Thyroid gland (tissue), 4 donors: Measurements from ENCODE around the gene STRIP2. TPM values are rescaled to one million over a fixed set of nuclear protein-coding genes. Genes with fewer than 3 reads are reported as not detected.
"Not testable (repeated sequence)": the region's sequence is repeated elsewhere in the genome, so short reads cannot be mapped to it uniquely, and the experiment has no call there.

Source experiments
- DNase-seq, 2 donors: peaks; one replicate each; pipeline ENCODE4 v3.0.0-alpha.2; 2019
- H3K27ac ChIP-seq, 3 donors: fragments of 200-600 bp; sonication (generic); 1 replicate in 2 of 3; 2 replicates in 1 of 3; pipeline ENCODE4 v1.5.1; 2016 to 2019; ENCODE audit warnings: mild to moderate bottlenecking in 1 of 3, moderate library complexity in 1 of 3
- H3K27me3 ChIP-seq: fragments of 200-600 bp; sonication (generic); one replicate; pipeline ENCODE4 v1.5.1; 2019
- H3K36me3 ChIP-seq, 2 donors: fragments of 200-600 bp; sonication (generic); one replicate each; pipeline ENCODE4 v1.5.1; 2016 to 2019
- H3K4me1 ChIP-seq, 2 donors: fragments of 200-600 bp; sonication (generic); one replicate each; pipeline ENCODE4 v1.5.1; 2017 to 2019
- H3K4me3 ChIP-seq, 3 donors: fragments of 200-600 bp; sonication (generic); replicated peaks in 1 of 3; 1 replicate in 2 of 3; 2 replicates in 1 of 3; pipeline ENCODE4 v1.5.1; 2016; ENCODE audit warnings: mild to moderate bottlenecking in 1 of 3
- H3K9me3 ChIP-seq: fragments of 200-600 bp; sonication (generic); one replicate; pipeline ENCODE4 v1.5.1; 2017
- POLR2A ChIP-seq, 2 donors: fragments of 450-650 bp; IDR thresholded peaks; one replicate each; pipeline ENCODE4 v1.6.1; 2017; ENCODE audit warnings: antibody characterized with exemption in 2 of 2, mild to moderate bottlenecking in 2 of 2, moderate library complexity in 1 of 2
- WGBS, 2 donors: methylation state at CpG; one replicate each; pipeline ENCODE4 v1.1.5; 2017; 5-methylcytosine and 5-hydroxymethylcytosine counted together
- intact Hi-C: fragments of 100-400 bp; cut with DNase I; formaldehyde crosslinking; loops from one replicate; pipeline ENCODE4 v1.15.1; 2023
- total RNA-seq, 4 donors: library from RNA; depleted of rRNA; stranded (reverse); fragments of >200 nt; gene quantifications; one replicate each; pipeline ENCODE4 v1.2.3, GENCODE V29; 2016
- TF ChIP-seq, protein P1 (sequence below), 6 experiments: fragments of 200-600 bp in 3 of 6; fragments of 450-650 bp in 3 of 6; sonication (generic) in 3 of 6; IDR thresholded peaks; one replicate each; pipeline ENCODE4 v1.5.1; 2016 to 2019; ENCODE audit warnings: antibody characterized with exemption in 6 of 6, mild to moderate bottlenecking in 2 of 6, inconsistent platforms in 1 of 6, moderate library complexity in 1 of 6

STRIP2 gene
- total RNA-seq, 4 donors from 2014 or later = 0.22 to 0.94 (median 0.54) TPM

DNA sequence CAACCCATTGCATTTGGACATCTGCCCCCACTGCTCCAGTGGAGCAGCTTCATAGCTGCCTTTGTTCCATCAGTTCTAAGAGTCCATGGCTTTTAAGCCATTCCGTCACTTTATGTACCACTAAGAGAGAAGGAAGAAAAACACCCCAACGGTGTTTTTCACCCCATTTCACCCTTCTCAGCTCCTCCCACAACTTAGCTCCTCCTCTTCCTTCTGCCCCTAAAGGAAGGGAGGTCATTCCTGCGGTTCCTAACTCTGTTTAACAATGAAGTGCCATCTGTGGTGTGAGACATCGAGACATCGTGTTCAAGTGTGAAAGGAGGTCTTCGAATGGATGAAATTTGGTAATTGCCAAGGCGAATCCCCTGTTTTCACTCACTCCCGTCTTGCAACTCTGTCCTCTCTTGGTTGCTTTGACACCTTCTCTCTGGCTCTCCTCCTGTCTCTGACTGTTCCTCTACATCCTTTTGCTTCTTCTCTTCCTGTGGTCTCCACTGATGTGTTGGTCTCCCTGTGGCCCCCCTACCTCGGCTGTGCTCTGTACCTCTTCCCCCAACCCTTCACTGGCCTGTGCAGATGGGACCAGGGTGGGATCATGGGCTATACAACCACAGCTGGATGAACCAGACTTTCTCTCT lies 91.1 kb downstream of the STRIP2 start:
- H3K9me3 ChIP-seq = no peaks in the 10 kb centered on the region
- DNase-seq = no peak
- H3K4me1 ChIP-seq = no peaks in the 10 kb centered on the region
- TF ChIP-seq POLR2A (IDR thresholded peaks at IDR 0.05) = no peak
- TF ChIP-seq, protein P1, sequence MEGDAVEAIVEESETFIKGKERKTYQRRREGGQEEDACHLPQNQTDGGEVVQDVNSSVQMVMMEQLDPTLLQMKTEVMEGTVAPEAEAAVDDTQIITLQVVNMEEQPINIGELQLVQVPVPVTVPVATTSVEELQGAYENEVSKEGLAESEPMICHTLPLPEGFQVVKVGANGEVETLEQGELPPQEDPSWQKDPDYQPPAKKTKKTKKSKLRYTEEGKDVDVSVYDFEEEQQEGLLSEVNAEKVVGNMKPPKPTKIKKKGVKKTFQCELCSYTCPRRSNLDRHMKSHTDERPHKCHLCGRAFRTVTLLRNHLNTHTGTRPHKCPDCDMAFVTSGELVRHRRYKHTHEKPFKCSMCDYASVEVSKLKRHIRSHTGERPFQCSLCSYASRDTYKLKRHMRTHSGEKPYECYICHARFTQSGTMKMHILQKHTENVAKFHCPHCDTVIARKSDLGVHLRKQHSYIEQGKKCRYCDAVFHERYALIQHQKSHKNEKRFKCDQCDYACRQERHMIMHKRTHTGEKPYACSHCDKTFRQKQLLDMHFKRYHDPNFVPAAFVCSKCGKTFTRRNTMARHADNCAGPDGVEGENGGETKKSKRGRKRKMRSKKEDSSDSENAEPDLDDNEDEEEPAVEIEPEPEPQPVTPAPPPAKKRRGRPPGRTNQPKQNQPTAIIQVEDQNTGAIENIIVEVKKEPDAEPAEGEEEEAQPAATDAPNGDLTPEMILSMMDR (IDR thresholded peaks at IDR 0.05) = no peak
- intact Hi-C loops = no loop called here
- 76 to 81% methylated on average over 9 of the region's 9 CpGs for WGBS, 2 donors
- no peak overlapping the region for H3K4me3 ChIP-seq
- no peaks in the 10 kb centered on the region for H3K27me3 ChIP-seq
- no peak overlapping the region for H3K27ac ChIP-seq
- no peaks in the 10 kb centered on the region for H3K36me3 ChIP-seq

DNA sequence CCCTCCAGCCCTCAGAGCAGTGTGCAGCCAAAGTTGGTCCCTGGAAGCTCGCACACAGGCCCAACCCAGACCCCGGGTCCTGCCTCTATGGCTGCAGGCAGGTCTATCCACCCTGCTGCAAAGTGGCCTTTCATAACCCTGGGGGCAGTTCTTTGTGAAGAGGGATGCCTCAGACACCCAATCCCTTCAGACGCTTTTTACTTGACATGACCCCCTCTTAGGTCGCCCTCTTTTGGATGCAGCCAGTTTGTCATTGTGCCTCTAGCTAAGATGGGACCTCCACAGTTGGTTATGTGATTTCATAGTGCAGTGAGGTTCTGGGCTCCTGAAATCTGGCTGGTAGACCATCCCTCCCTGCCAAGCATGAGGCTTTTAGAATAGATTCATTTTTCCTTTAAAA lies 95.4 kb downstream of the STRIP2 start:
- no peaks in the 10 kb centered on the region for H3K36me3 ChIP-seq
- H3K4me3 ChIP-seq = no peak overlapping the region
- DNase-seq = no peak
- WGBS, 2 donors = 79 to 87% methylated on average over 4 of the region's 4 CpGs
- H3K27ac ChIP-seq = no peak overlapping the region
- intact Hi-C loops = no loop called here
- H3K9me3 ChIP-seq = no peaks in the 10 kb centered on the region
- TF ChIP-seq, protein P1 (IDR thresholded peaks at IDR 0.05) = no peak
- no peak for TF ChIP-seq POLR2A (IDR thresholded peaks at IDR 0.05)
- no peaks in the 10 kb centered on the region for H3K27me3 ChIP-seq
- no peaks in the 10 kb centered on the region for H3K4me1 ChIP-seq

DNA sequence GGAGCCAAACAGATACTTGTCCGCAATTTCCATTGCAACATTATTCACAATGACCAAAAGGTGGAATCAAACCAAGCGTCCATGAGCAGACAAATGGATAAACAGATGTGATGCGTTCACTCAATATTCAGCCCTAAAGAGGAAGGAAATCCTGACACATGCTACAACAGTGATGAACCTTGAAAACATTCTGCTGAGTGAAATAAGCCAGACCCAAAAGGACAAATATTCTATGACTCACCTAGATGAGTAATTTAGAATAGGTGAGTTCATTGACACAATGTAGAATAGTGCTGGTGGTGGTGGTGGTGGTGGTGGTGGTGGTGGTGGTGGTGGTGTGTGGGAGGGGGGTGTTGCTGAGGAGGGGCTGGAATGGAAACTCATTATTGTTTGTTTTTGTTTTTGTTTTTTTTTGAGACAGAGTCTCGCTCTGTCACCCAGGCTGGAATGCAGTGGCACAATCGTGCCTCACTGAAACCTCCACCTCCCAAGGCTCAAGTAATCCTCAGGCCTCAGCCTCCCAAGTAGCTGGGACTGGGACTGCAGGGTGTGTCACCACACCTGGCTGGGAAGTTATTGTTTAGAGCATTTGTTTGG lies 96.7 kb downstream of the STRIP2 start:
- Histone ChIP-seq H3K27me3 (no peaks in the 10 kb centered on the region), H3K36me3 (no peaks in the 10 kb centered on the region), H3K4me3 (no peak overlapping the region), H3K4me1 (no peaks in the 10 kb centered on the region), H3K9me3 (no peaks in the 10 kb centered on the region), H3K27ac (no peak overlapping the region)
- intact Hi-C loops = no loop called here
- DNase-seq = no peak
- TF ChIP-seq, protein P1 (IDR thresholded peaks at IDR 0.05) = no peak
- no peak for TF ChIP-seq POLR2A (IDR thresholded peaks at IDR 0.05)
- WGBS, 2 donors = 74 to 87% methylated on average over 5 of the region's 5 CpGs

DNA sequence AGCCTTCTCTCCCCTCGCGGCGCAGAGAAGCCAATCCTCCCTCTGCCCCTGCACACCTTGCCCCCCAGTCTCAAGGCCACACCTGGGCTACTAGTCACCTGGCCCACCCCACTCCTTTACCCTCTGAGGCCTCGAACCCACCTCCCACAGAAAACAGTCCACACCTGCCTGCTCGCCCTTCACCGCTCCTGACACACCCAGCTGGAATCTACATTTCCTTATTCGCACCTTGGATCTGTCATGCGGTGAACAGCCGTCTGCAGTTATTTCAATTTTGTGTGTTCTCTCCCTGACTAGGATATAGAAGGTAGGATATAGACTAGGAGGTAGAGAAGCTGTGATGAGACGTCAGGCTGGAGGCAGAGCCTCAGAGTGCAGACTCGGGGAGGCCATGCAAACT lies 97.5 kb downstream of the STRIP2 start:
- Histone ChIP-seq H3K9me3 (no peaks in the 10 kb centered on the region), H3K27me3 (no peaks in the 10 kb centered on the region), H3K4me1 (no peaks in the 10 kb centered on the region), H3K27ac (no peak overlapping the region), H3K4me3 (no peak overlapping the region), H3K36me3 (no peaks in the 10 kb centered on the region)
- 89 to 91% methylated on average over 11 of the region's 11 CpGs for WGBS, 2 donors
- no peak for TF ChIP-seq POLR2A (IDR thresholded peaks at IDR 0.05)
- intact Hi-C loops = no loop called here
- DNase-seq = no peak

DNA sequence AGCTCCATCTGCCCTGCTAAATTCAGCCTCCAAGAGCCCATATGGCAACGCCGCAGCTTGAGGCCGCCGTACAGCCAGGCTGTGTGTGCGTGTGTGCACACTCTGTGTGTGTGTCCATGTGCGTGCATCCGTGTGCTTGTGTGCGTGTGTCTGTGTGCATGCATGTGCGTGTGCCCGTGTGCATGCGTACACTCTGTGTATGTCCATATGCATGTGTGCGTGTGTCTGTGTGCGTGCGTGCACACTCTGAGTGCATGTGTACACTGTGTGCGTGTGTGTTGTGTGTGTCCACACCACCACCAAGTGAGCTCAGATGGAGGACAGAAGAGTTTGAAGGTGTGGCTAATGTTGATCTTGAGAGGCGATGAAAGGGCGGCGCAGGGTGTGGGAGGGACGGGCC lies 98.1 kb downstream of the STRIP2 start:
- Histone ChIP-seq H3K4me1 (no peaks in the 10 kb centered on the region), H3K9me3 (no peaks in the 10 kb centered on the region), H3K36me3 (no peaks in the 10 kb centered on the region), H3K4me3 (no peak overlapping the region), H3K27ac (no peak overlapping the region), H3K27me3 (no peaks in the 10 kb centered on the region)
- intact Hi-C loops = no loop called here
- WGBS, 2 donors = 81 to 94% methylated on average over 18 to 19 of the region's 19 CpGs
- no peak for DNase-seq
- TF ChIP-seq POLR2A (IDR thresholded peaks at IDR 0.05) = no peak
- TF ChIP-seq, protein P1 (IDR thresholded peaks at IDR 0.05) = no peak

DNA sequence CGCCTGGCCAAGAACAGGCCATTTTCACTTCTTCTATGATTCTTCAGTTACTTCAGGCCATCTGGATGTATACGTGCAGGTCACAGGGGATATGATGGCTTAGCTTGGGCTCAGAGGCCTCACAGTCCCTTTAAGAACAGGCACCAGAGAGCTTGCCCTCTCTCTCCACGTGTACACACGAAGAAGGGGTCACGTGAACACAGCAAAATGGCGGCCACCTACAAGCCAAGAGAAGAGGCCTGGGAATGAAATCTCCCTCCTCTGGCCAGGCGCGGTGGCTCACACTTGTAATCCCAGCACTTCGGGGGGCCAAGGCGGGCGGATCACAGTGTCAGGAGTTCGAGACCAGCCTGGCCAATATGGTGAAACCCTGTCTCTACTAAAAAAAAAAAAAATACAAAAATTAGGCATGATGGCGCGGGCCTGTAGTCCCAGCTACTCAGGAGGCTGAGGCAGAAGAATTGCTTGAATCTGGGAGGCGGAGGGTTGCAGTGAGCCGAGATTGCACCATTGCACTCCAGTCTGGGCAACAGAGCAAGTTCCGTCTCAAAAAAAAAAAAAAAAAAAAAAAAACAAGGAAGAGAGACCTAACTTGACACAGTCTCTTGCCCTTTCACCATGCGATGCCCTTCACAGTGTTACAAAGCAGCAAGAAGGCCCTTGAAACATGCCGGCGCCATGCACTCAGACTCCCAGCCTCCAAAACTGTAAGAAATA lies 100.5 kb downstream of the STRIP2 start:
- H3K4me3 ChIP-seq, DNase-seq, H3K4me1 ChIP-seq, intact Hi-C loops, H3K36me3 ChIP-seq, H3K9me3 ChIP-seq, H3K27me3 ChIP-seq, H3K27ac ChIP-seq: not testable (repeated sequence)
- 88 to 95% methylated on average over 20 of the region's 20 CpGs for WGBS, 2 donors
